Uterus (tissue), 4 donors: ENCODE results near the gene PRRT4. TPM values are rescaled to one million over a fixed set of nuclear protein-coding genes. Genes with fewer than 3 reads are reported as not detected.

Experiments used
- DNase-seq, 2 donors: peaks; one replicate each; pipeline ENCODE4 v3.0.0-alpha.2; 2019 to 2020
- H3K27ac ChIP-seq, 2 donors: fragments of 200-600 bp; sonication (generic); 1 replicate in 1 of 2; 2 replicates in 1 of 2; pipeline ENCODE4 v1.5.1; 2016 to 2018
- H3K27me3 ChIP-seq, 2 donors: fragments of 200-600 bp; sonication (generic); one replicate each; pipeline ENCODE4 v1.5.1; 2018 to 2019; ENCODE audit warnings: control low read depth in 1 of 2
- H3K36me3 ChIP-seq, 2 donors: fragments of 200-600 bp; sonication (generic); one replicate each; pipeline ENCODE4 v1.5.1; 2019; ENCODE audit warnings: control low read depth in 1 of 2
- H3K4me1 ChIP-seq, 2 donors: fragments of 200-600 bp; sonication (generic); one replicate each; pipeline ENCODE4 v1.5.1; 2018 to 2019; ENCODE audit warnings: control low read depth in 1 of 2
- H3K4me3 ChIP-seq, 2 donors: fragments of 200-600 bp; sonication (generic); 1 replicate in 1 of 2; 2 replicates in 1 of 2; pipeline ENCODE4 v1.5.1; 2018 to 2019; ENCODE audit warnings: mild to moderate bottlenecking in 1 of 2
- H3K9me3 ChIP-seq, 2 donors: fragments of 200-600 bp; sonication (generic); one replicate each; pipeline ENCODE4 v1.5.1; 2019; ENCODE audit warnings: control low read depth in 1 of 2
- CTCF ChIP-seq, 4 experiments: fragments of 200-600 bp in 2 of 4; fragments of 450-650 bp in 2 of 4; sonication (generic) in 2 of 4; IDR thresholded peaks; one replicate each; pipeline ENCODE4 v1.5.1; 2016 to 2019; ENCODE audit warnings: antibody characterized with exemption in 4 of 4, mild to moderate bottlenecking in 2 of 4, moderate library complexity in 1 of 4
- POLR2A ChIP-seq, 2 donors: fragments of 450-650 bp; IDR thresholded peaks; one replicate each; pipeline ENCODE4 v1.6.1; 2016; ENCODE audit warnings: antibody characterized with exemption in 2 of 2, mild to moderate bottlenecking in 1 of 2, moderate library complexity in 1 of 2
- intact Hi-C: fragments of 100-400 bp; cut with DNase I; formaldehyde crosslinking; loops from one replicate; pipeline ENCODE4 v1.15.1; 2023; ENCODE audit warnings: low total_unique reads
- total RNA-seq, 4 donors: library from RNA; depleted of rRNA in 3 of 4; stranded (reverse); fragments of >200 nt in 3 of 4; gene quantifications; one replicate each; pipeline versions ENCODE4 v1.1.0 to v1.2.4, GENCODE V29; 2014 to 2023
- donor health status: DM: yes; HTN: yes; CAD: no.

The PRRT4 gene
- total RNA-seq, 4 donors from 2014 or later: 1.3 to 1.7 TPM; not detected in 2

GRCh38 chr7:128309976-128310375 is 51.5 kb downstream of the PRRT4 start:
- DNase-seq: no peak
- H3K9me3 ChIP-seq: no peaks in the 10 kb centered on the region
- no peak for TF ChIP-seq POLR2A (IDR thresholded peaks at IDR 0.05)
- TF ChIP-seq CTCF (IDR thresholded peaks at IDR 0.05): no peak
- H3K27ac ChIP-seq: no peak overlapping the region
- intact Hi-C loops: no loop called here
- H3K36me3 ChIP-seq: no peaks in the 10 kb centered on the region
- no peaks in the 10 kb centered on the region for H3K27me3 ChIP-seq
- H3K4me3 ChIP-seq: no peak overlapping the region
- no peaks in the 10 kb centered on the region for H3K4me1 ChIP-seq

GRCh38 chr7:128309124-128309523 is 52.4 kb downstream of the PRRT4 start:
- no peak overlapping the region for H3K4me3 ChIP-seq
- no peaks in the 10 kb centered on the region for H3K4me1 ChIP-seq
- no peak overlapping the region for H3K27ac ChIP-seq
- TF ChIP-seq POLR2A (IDR thresholded peaks at IDR 0.05): no peak
- no peak for TF ChIP-seq CTCF (IDR thresholded peaks at IDR 0.05)
- intact Hi-C loops: no loop called here
- no peak for DNase-seq
- H3K36me3 ChIP-seq: no peaks in the 10 kb centered on the region
- H3K27me3 ChIP-seq: no peaks in the 10 kb centered on the region
- no peaks in the 10 kb centered on the region for H3K9me3 ChIP-seq

GRCh38 chr7:128307061-128307460 is 54.4 kb downstream of the PRRT4 start:
- Histone ChIP-seq H3K9me3 (no peaks in the 10 kb centered on the region), H3K27ac (no peak overlapping the region), H3K4me1 (no peaks in the 10 kb centered on the region), H3K27me3 (no peaks in the 10 kb centered on the region), H3K36me3 (no peaks in the 10 kb centered on the region), H3K4me3 (no peak overlapping the region)
- no peak for DNase-seq
- no peak for TF ChIP-seq CTCF (IDR thresholded peaks at IDR 0.05)
- no peak for TF ChIP-seq POLR2A (IDR thresholded peaks at IDR 0.05)
- intact Hi-C loops: no loop called here

- Histone ChIP-seq H3K27me3 (no peaks in the 10 kb centered on the region), H3K36me3 (no peaks in the 10 kb centered on the region)
Measured at GRCh38 chr7:128304212-128304611, 57.3 kb downstream of the PRRT4 start.

GRCh38 chr7:128303643-128304042 is 57.8 kb downstream of the PRRT4 start:
- no peaks in the 10 kb centered on the region for H3K4me1 ChIP-seq
- H3K4me3 ChIP-seq: no peak overlapping the region
- TF ChIP-seq POLR2A (IDR thresholded peaks at IDR 0.05) (no peak), CTCF (IDR thresholded peaks at IDR 0.05) (no peak)
- intact Hi-C loops: no loop called here
- no peaks in the 10 kb centered on the region for H3K36me3 ChIP-seq
- H3K27ac ChIP-seq: no peak overlapping the region
- DNase-seq: no peak
- H3K27me3 ChIP-seq: no peaks in the 10 kb centered on the region
- H3K9me3 ChIP-seq: no peaks in the 10 kb centered on the region

More at GRCh38 chr7:128304212-128304611, 57.3 kb downstream of the PRRT4 start:
- H3K27ac ChIP-seq: no peak overlapping the region
- TF ChIP-seq CTCF (IDR thresholded peaks at IDR 0.05) (no peak), POLR2A (IDR thresholded peaks at IDR 0.05) (no peak)
- intact Hi-C loops: no loop called here
- H3K9me3 ChIP-seq: no peaks in the 10 kb centered on the region
- H3K4me3 ChIP-seq: no peak overlapping the region
- DNase-seq: no peak
- no peaks in the 10 kb centered on the region for H3K4me1 ChIP-seq
